Measurements from ENCODE around the gene INTS14. TPM values are rescaled to one million over a fixed set of nuclear protein-coding genes. Genes with fewer than 3 reads are reported as not detected.
A peak's percentile ranks its signal among the peaks of the same experiment; 100 is the strongest.
"Not testable (repeated sequence)": the region's sequence is repeated elsewhere in the genome, so short reads cannot be mapped to it uniquely, and the experiment has no call there.

Gene INTS14
- total RNA-seq, 4 donors from 2014 or later: 11.9 to 20.0 (median 14.8) TPM

- ATAC-seq (no peak), DNase-seq (no peak)
- H3K4me3 ChIP-seq: no peak overlapping the region
- in situ Hi-C loops (cut with MboI; ENCODE audit: low sequenced_read_pairs in 4 of 4): no loop called here
- H3K27me3 ChIP-seq: no peaks in the 10 kb centered on the region
- TF ChIP-seq CTCF (IDR thresholded peaks at IDR 0.05 in 4 of 5, conservative IDR thresholded peaks at IDR 0.05 in 1 of 5): no peak
- H3K9me3 ChIP-seq: no peaks in the 10 kb centered on the region
- intact Hi-C loops (cut with DNase I; ENCODE audit: low total_unique reads): no loop called here
- H3K27ac ChIP-seq: no peak overlapping the region
- H3K36me3 ChIP-seq: no peaks in the 10 kb centered on the region
- H3K4me1 ChIP-seq: no peaks in the 10 kb centered on the region
These were observed 9.9 kb upstream of the INTS14 start for GRCh38 chr15:65620833-65621232.

DNA sequence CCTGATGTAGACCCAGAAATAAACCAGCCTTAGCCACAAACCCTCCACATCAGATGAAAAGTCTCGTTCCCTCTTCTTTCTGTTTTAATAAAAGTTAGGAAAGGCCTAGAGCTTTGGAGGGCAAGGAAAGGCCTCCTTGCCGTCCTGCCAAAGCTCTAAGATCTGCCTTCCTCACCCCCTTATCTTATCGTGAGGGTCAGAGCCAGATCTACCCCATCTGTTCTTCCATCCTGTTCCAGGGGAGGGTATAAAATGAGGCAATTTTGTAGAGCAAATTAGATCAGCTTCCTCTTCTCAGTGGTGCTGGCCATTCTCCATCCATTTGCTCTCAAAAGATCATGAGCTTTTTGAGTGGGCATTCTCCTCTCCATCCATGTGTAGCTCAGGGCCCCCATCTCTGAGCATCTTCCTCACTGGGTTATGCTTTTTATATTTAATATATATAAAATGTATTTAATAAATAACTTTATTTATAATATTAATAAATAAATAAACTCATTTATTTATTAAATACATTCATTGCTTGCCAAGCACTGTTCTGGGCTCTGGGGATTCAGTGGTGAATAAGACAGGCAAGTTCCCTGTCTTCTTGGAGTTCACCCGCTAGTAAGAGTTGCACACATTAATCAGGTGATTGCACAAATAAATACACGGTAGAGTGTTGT lies 8.8 kb upstream of the INTS14 start:
- in situ Hi-C loops (cut with MboI; ENCODE audit: low sequenced_read_pairs in 4 of 4) (no loop called here), intact Hi-C loops (cut with DNase I; ENCODE audit: low total_unique reads) (loop anchor here (10.0 kb wide), 2 partner anchors 315 to 485 kb away; partner anchors contain the start of genes PDCD7 and RNU5B-1)
- H3K27me3 ChIP-seq: no peaks in the 10 kb centered on the region
- H3K27ac ChIP-seq: no peak overlapping the region
- DNase-seq (no peak), ATAC-seq (no peak)
- no peaks in the 10 kb centered on the region for H3K9me3 ChIP-seq
- H3K4me1 ChIP-seq: no peaks in the 10 kb centered on the region
- H3K36me3 ChIP-seq: no peaks in the 10 kb centered on the region
- TF ChIP-seq CTCF (IDR thresholded peaks at IDR 0.05 in 4 of 5, conservative IDR thresholded peaks at IDR 0.05 in 1 of 5) (no peak), POLR2A (IDR thresholded peaks at IDR 0.05) (no peak)
- H3K4me3 ChIP-seq: no peak overlapping the region

DNA sequence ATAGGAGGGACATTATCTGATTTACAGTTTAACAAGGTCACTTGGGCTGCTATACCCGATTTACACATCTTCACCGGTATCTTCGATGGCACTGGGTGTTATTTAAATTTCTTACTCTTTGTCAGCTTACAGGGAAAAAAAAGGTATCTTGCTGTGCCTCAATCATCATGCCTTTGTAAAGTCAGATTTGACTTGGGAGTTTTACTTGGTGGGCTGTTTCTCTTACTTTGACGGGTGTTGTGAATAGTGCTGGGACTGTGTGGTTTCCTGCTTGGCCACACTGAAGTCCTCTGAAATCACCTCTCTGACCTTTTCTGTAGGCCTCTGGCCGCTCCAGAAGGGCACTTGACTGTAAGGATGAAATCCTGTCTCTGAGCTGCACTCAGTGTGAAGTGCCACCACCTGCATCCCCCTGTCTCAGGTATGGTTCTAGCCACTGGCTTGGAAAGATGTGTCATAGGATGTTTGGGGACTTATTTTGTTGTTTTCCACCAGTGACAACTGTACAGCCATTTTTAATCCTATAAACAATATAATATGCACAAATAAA lies 7.7 kb upstream of the INTS14 start:
- TF ChIP-seq CTCF (IDR thresholded peaks at IDR 0.05 in 4 of 5, conservative IDR thresholded peaks at IDR 0.05 in 1 of 5): no peak
- TF ChIP-seq POLR2A (IDR thresholded peaks at IDR 0.05): no peak
- in situ Hi-C loops (cut with MboI; ENCODE audit: low sequenced_read_pairs in 4 of 4) (no loop called here), intact Hi-C loops (cut with DNase I; ENCODE audit: low total_unique reads) (loop anchor here (10.0 kb wide), 2 partner anchors 314 to 484 kb away; partner anchors contain the start of genes PDCD7 and RNU5B-1)
- no peaks in the 10 kb centered on the region for H3K9me3 ChIP-seq
- H3K4me1 ChIP-seq: no peaks in the 10 kb centered on the region
- no peak for DNase-seq
- no peak for ATAC-seq
- H3K27me3 ChIP-seq: no peaks in the 10 kb centered on the region
- H3K4me3 ChIP-seq: no peak overlapping the region
- no peaks in the 10 kb centered on the region for H3K36me3 ChIP-seq
- H3K27ac ChIP-seq: no peak overlapping the region

DNA sequence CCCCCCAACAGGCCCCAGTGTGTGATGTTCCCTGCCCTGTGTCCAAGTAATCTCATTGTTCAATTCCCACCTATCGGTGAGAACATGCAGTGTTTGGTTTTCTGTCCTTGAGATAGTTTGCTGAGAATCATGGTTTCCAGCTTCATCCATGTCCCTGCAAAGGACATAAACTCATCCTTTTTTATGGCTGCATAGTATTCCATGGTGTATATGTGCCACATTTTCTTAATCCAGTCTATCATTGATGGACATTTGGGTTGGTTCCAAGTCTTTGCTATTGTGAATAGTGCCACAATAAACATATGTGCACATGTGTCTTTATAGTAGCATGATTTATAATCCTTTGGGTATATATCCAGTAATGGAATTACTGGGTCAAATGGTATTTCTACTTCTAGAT lies 5.0 kb upstream of the INTS14 start:
- ATAC-seq; DNase-seq; H3K9me3 ChIP-seq; H3K27ac ChIP-seq; H3K4me3 ChIP-seq; H3K36me3 ChIP-seq; in situ Hi-C loops (cut with MboI; ENCODE audit: low sequenced_read_pairs in 4 of 4); H3K27me3 ChIP-seq: not testable (repeated sequence)
- intact Hi-C loops (cut with DNase I; ENCODE audit: low total_unique reads): loop anchor here (10.0 kb wide), 2 partner anchors 311 to 481 kb away; partner anchors contain the start of genes PDCD7 and RNU5B-1
- H3K4me1 ChIP-seq: peaks cover 12 to 18% of the 10 kb centered on the region in 2 donors

- intact Hi-C loops (cut with DNase I; ENCODE audit: low total_unique reads) (loop anchor here (5.0 to 10.0 kb wide), 3 partner anchors 179 to 478 kb away; partner anchors contain the start of genes DENND4A, PDCD7 and RNU5B-1), in situ Hi-C loops (cut with MboI; ENCODE audit: low sequenced_read_pairs in 4 of 4) (no loop called here)
- ATAC-seq (no peak), DNase-seq (no peak)
- Histone ChIP-seq H3K27me3 (no peaks in the 10 kb centered on the region), H3K9me3 (no peaks in the 10 kb centered on the region), H3K27ac (peak overlapping the region in 3 of 4 donors; percentile 8 to 89 (median 50)), H3K4me1 (peaks cover 25 to 29% of the 10 kb centered on the region in 2 donors), H3K4me3 (no peak overlapping the region), H3K36me3 (no peaks in the 10 kb centered on the region)
- TF ChIP-seq CTCF (IDR thresholded peaks at IDR 0.05 in 4 of 5, conservative IDR thresholded peaks at IDR 0.05 in 1 of 5): no peak
- TF ChIP-seq POLR2A (IDR thresholded peaks at IDR 0.05): no peak
These were observed 2.2 kb upstream of the INTS14 start for GRCh38 chr15:65612949-65613744.

Measured in gastrocnemius medialis (tissue), 4 donors.